Peyer's patch (tissue), 4 donors: ENCODE measurements around the gene POLR1A. TPM values are rescaled to one million over a fixed set of nuclear protein-coding genes. Genes with fewer than 3 reads are reported as not detected.

Source experiments
- DNase-seq, 3 donors: peaks; one replicate each; pipeline ENCODE4 v3.0.0-alpha.2; 2017 to 2019
- H3K27ac ChIP-seq, 4 donors: fragments of 200-600 bp; sonication (generic); one replicate each; pipeline ENCODE4 v1.5.1; 2016 to 2019
- H3K27me3 ChIP-seq, 2 donors: fragments of 200-600 bp; sonication (generic); one replicate each; pipeline ENCODE4 v1.5.1; 2019
- H3K36me3 ChIP-seq, 3 donors: fragments of 200-600 bp; sonication (generic); one replicate each; pipeline ENCODE4 v1.5.1; 2016 to 2019
- H3K4me1 ChIP-seq, 4 donors: fragments of 200-600 bp; sonication (generic); one replicate each; pipeline ENCODE4 v1.5.1; 2016 to 2019
- H3K4me3 ChIP-seq, 4 donors: fragments of 200-600 bp; sonication (generic); 1 replicate in 3 of 4; 2 replicates in 1 of 4; pipeline ENCODE4 v1.5.1; 2016 to 2019; ENCODE audit warnings: mild to moderate bottlenecking in 1 of 4
- H3K9me3 ChIP-seq, 4 donors: fragments of 200-600 bp; sonication (generic); one replicate each; pipeline ENCODE4 v1.5.1; 2016 to 2019; ENCODE audit warnings: mild to moderate bottlenecking in 1 of 4
- CTCF ChIP-seq, 6 experiments: fragments of 450-650 bp in 4 of 6; fragments of 200-600 bp in 2 of 6; sonication (generic) in 1 of 6; IDR thresholded peaks; one replicate each; pipeline ENCODE4 v1.5.1; 2017 to 2019; ENCODE audit warnings: antibody characterized with exemption in 6 of 6, mild to moderate bottlenecking in 3 of 6, moderate library complexity in 1 of 6
- POLR2A ChIP-seq, 2 donors: fragments of 450-650 bp; IDR thresholded peaks; one replicate each; pipeline ENCODE4 v1.5.1; 2017; ENCODE audit warnings: antibody characterized with exemption in 2 of 2, mild to moderate bottlenecking in 2 of 2, moderate library complexity in 2 of 2
- total RNA-seq, 4 donors: library from RNA; depleted of rRNA; stranded (reverse); fragments of >200 nt; gene quantifications; one replicate each; pipeline ENCODE4 v1.1.0, GENCODE V29; 2016

Gene POLR1A
- total RNA-seq, 4 donors from 2014 or later: 9.1 to 27.2 (median 15.4) TPM

GRCh38 chr2:86027196-86027921 lies 78.3 kb downstream of the POLR1A start:
- no peak for DNase-seq
- H3K27ac ChIP-seq: no peak overlapping the region
- TF ChIP-seq CTCF (IDR thresholded peaks at IDR 0.05) (no peak), POLR2A (IDR thresholded peaks at IDR 0.05) (no peak)
- no peaks in the 10 kb centered on the region for H3K4me1 ChIP-seq
- peaks cover 0 to 61% (median 0%) of the 10 kb centered on the region in 3 donors for H3K36me3 ChIP-seq
- H3K9me3 ChIP-seq: no peaks in the 10 kb centered on the region
- no peak overlapping the region for H3K4me3 ChIP-seq
- H3K27me3 ChIP-seq: no peaks in the 10 kb centered on the region

- Histone ChIP-seq H3K4me3 (no peak overlapping the region), H3K27me3 (no peaks in the 10 kb centered on the region), H3K9me3 (no peaks in the 10 kb centered on the region), H3K4me1 (no peaks in the 10 kb centered on the region), H3K27ac (no peak overlapping the region), H3K36me3 (peaks cover 0 to 54% (median 0%) of the 10 kb centered on the region in 3 donors)
- no peak for DNase-seq
- TF ChIP-seq POLR2A (IDR thresholded peaks at IDR 0.05) (no peak), CTCF (IDR thresholded peaks at IDR 0.05) (no peak)
These were observed 79.0 kb downstream of the POLR1A start for GRCh38 chr2:86026744-86027065.

- Histone ChIP-seq H3K4me3 (no peak overlapping the region), H3K27me3 (no peaks in the 10 kb centered on the region), H3K4me1 (no peaks in the 10 kb centered on the region), H3K9me3 (no peaks in the 10 kb centered on the region), H3K36me3 (peaks cover 0 to 49% (median 0%) of the 10 kb centered on the region in 3 donors), H3K27ac (no peak overlapping the region)
- no peak for DNase-seq
- TF ChIP-seq POLR2A (IDR thresholded peaks at IDR 0.05) (no peak), CTCF (IDR thresholded peaks at IDR 0.05) (no peak)
These were observed 79.5 kb downstream of the POLR1A start for GRCh38 chr2:86025976-86026743.

DNA sequence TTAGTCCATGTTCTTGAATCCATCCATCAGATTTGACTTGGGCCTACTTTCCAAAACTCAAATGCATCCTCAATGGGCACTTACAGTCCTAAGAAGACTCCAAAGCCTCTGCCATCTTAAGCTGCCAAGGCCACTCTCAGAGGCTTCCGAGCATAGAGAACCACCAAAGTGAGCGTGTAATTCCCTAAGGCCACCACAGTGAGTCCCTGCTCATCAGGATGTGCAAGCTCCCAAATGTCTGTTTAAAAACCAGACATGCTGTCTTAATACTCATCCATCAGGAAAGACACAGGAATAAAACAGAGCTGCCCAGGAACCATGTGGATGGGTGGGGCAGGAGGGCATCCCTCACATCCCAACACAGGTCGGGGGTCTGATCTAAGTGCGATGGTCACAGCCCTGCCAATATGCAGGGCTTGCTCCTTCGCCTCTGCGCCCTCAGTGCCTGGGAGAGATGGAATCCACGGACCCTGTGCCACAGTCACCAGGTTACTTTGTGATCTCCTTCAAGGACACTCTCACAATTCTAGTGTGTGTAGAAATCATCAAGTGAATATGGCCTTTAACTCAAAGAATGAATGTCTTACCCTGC lies 80.4 kb downstream of the POLR1A start:
- Histone ChIP-seq H3K4me1 (no peaks in the 10 kb centered on the region), H3K36me3 (peaks cover 0 to 40% (median 0%) of the 10 kb centered on the region in 3 donors), H3K27ac (no peak overlapping the region), H3K9me3 (no peaks in the 10 kb centered on the region), H3K27me3 (no peaks in the 10 kb centered on the region), H3K4me3 (no peak overlapping the region)
- TF ChIP-seq CTCF (IDR thresholded peaks at IDR 0.05): no peak
- TF ChIP-seq POLR2A (IDR thresholded peaks at IDR 0.05): no peak
- DNase-seq: no peak

- H3K4me3 ChIP-seq: no peak overlapping the region
- no peaks in the 10 kb centered on the region for H3K4me1 ChIP-seq
- no peaks in the 10 kb centered on the region for H3K9me3 ChIP-seq
- peak in 1 of 6 experiments; percentile 10 for TF ChIP-seq CTCF (IDR thresholded peaks at IDR 0.05)
- TF ChIP-seq POLR2A (IDR thresholded peaks at IDR 0.05): no peak
- DNase-seq: no peak
- no peak overlapping the region for H3K27ac ChIP-seq
- peaks cover 0 to 22% (median 0%) of the 10 kb centered on the region in 3 donors for H3K36me3 ChIP-seq
- no peaks in the 10 kb centered on the region for H3K27me3 ChIP-seq
These were observed 82.3 kb downstream of the POLR1A start for GRCh38 chr2:86023366-86023712.
